GM10266 (cell line): ENCODE measurements around the gene HAAO.

Experiments
- DNase-seq: peaks from one replicate; pipeline ENCODE4 v3.0.0; 2012; ENCODE audit errors: extremely low spot score
- CTCF ChIP-seq: IDR thresholded peaks from 2 replicates; pipeline ENCODE4 v1.5.1; 2012; ENCODE audit warnings: mild to moderate bottlenecking, low read depth; ENCODE audit not compliant: control insufficient read depth, insufficient read depth; ENCODE audit errors: missing control alignments

The HAAO gene

GRCh38 chr2:42792583-42793333 is at the start of gene HAAO:
Gene HAAO, minus strand, starts transcription at chr2:42792583. Its CDS starts 47 bp downstream, at chr2:42792536.
- TF ChIP-seq CTCF = peak; percentile 18
- DNase-seq = peak; percentile 59

- no peak for DNase-seq
- TF ChIP-seq CTCF = no peak
Measured at GRCh38 chr2:42841344-42841743, 49.0 kb upstream of the HAAO start.

GRCh38 chr2:42840760-42841159 is 48.4 kb upstream of the HAAO start:
- TF ChIP-seq CTCF = no peak
- no peak for DNase-seq

- no peak for TF ChIP-seq CTCF
- no peak for DNase-seq
Measured at GRCh38 chr2:42839809-42840501, 47.6 kb upstream of the HAAO start.

- no peak for TF ChIP-seq CTCF
Measured at GRCh38 chr2:42838133-42838532, 45.8 kb upstream of the HAAO start.

GRCh38 chr2:42835577-42836371 is 43.4 kb upstream of the HAAO start:
- no peak for DNase-seq
- no peak for TF ChIP-seq CTCF

More at GRCh38 chr2:42838133-42838532, 45.8 kb upstream of the HAAO start:
- no peak for DNase-seq
